Measurements from ENCODE around the gene KLHL41. TPM values are rescaled to one million over a fixed set of nuclear protein-coding genes. Genes with fewer than 3 reads are reported as not detected.

KLHL41 gene
- 1 to 10 TPM in 3 of 4 donors, under 1 TPM in 1; 0.90 to 2.3 (median 1.7) TPM for total RNA-seq

GRCh38 chr2:169509298-169509885 lies at the start of gene KLHL41:
KLHL41 (plus strand) TSS chr2:169509702; CDS start chr2:169509779, 77 bp downstream.
- Histone ChIP-seq H3K36me3 (peaks cover 0 to 17% (median 0%) of the 10 kb centered on the region in 3 donors), H3K27ac (peak within 1 kb of the TSS in 1 of 4 donors; percentile 13), H3K4me3 (no peak within 1 kb of the TSS), H3K27me3 (no peaks in the 10 kb centered on the region), H3K4me1 (peaks cover 0 to 10% (median 0%) of the 10 kb centered on the region in 4 donors), H3K9me3 (no peaks in the 10 kb centered on the region)
- no peak for TF ChIP-seq CTCF (IDR thresholded peaks at IDR 0.05)
- no peak for TF ChIP-seq EP300 (IDR thresholded peaks at IDR 0.05)
- TF ChIP-seq POLR2A (IDR thresholded peaks at IDR 0.05): no peak
- no peak for DNase-seq (ENCODE audit: low spot score in 2 of 2)
- 68 to 74% methylated on average over 4 of the region's 4 CpGs for WGBS, 2 donors

- Histone ChIP-seq H3K27ac (no peak overlapping the region), H3K4me3 (no peak overlapping the region), H3K9me3 (no peaks in the 10 kb centered on the region), H3K27me3 (no peaks in the 10 kb centered on the region), H3K36me3 (no peaks in the 10 kb centered on the region), H3K4me1 (peaks cover 0 to 9% (median 0%) of the 10 kb centered on the region in 4 donors)
- no peak for DNase-seq (ENCODE audit: low spot score in 2 of 2)
- WGBS, 2 donors: 82 to 84% methylated on average over 1 of the region's 1 CpG
- TF ChIP-seq EP300 (IDR thresholded peaks at IDR 0.05) (no peak), CTCF (IDR thresholded peaks at IDR 0.05) (no peak), POLR2A (IDR thresholded peaks at IDR 0.05) (no peak)
Observed at GRCh38 chr2:169461143-169461542, 48.4 kb upstream of the KLHL41 start.

- TF ChIP-seq CTCF (IDR thresholded peaks at IDR 0.05) (no peak), POLR2A (IDR thresholded peaks at IDR 0.05) (no peak), EP300 (IDR thresholded peaks at IDR 0.05) (no peak)
- H3K9me3 ChIP-seq: no peaks in the 10 kb centered on the region
- no peaks in the 10 kb centered on the region for H3K27me3 ChIP-seq
- H3K36me3 ChIP-seq: no peaks in the 10 kb centered on the region
- WGBS, 2 donors: 33 to 36% methylated on average over 4 of the region's 4 CpGs
- H3K4me1 ChIP-seq: peaks cover 0 to 9% (median 0%) of the 10 kb centered on the region in 4 donors
- H3K27ac ChIP-seq: peak overlapping the region in 1 of 4 donors; percentile 20
- H3K4me3 ChIP-seq: no peak overlapping the region
- DNase-seq (ENCODE audit: low spot score in 2 of 2): no peak
Observed at GRCh38 chr2:169462896-169463695, 46.4 kb upstream of the KLHL41 start.

GRCh38 chr2:169464466-169464865 lies 45.0 kb upstream of the KLHL41 start:
- Histone ChIP-seq H3K9me3 (no peaks in the 10 kb centered on the region), H3K36me3 (no peaks in the 10 kb centered on the region), H3K27ac (no peak overlapping the region), H3K27me3 (no peaks in the 10 kb centered on the region), H3K4me3 (no peak overlapping the region), H3K4me1 (peaks cover 0 to 9% (median 0%) of the 10 kb centered on the region in 4 donors)
- 92 to 98% methylated on average over 1 of the region's 1 CpG for WGBS, 2 donors
- TF ChIP-seq CTCF (IDR thresholded peaks at IDR 0.05): no peak
- no peak for TF ChIP-seq POLR2A (IDR thresholded peaks at IDR 0.05)
- no peak for TF ChIP-seq EP300 (IDR thresholded peaks at IDR 0.05)
- no peak for DNase-seq (ENCODE audit: low spot score in 2 of 2)

- WGBS, 2 donors: 74 to 77% methylated on average over 2 of the region's 2 CpGs
- TF ChIP-seq EP300 (IDR thresholded peaks at IDR 0.05) (no peak), POLR2A (IDR thresholded peaks at IDR 0.05) (no peak), CTCF (IDR thresholded peaks at IDR 0.05) (no peak)
- Histone ChIP-seq H3K27me3 (no peaks in the 10 kb centered on the region), H3K27ac (no peak overlapping the region), H3K4me3 (no peak overlapping the region), H3K4me1 (peaks cover 0 to 9% (median 0%) of the 10 kb centered on the region in 4 donors), H3K36me3 (no peaks in the 10 kb centered on the region), H3K9me3 (no peaks in the 10 kb centered on the region)
- no peak for DNase-seq (ENCODE audit: low spot score in 2 of 2)
Observed at GRCh38 chr2:169464882-169465281, 44.6 kb upstream of the KLHL41 start.
